Activated CD4-positive, alpha-beta T cell treated with anti-CD3 and anti-CD28 coated beads, Interleukin-2, amount 10 ng/mL, durations not matched to agents 24 days and 14 days (primary cell): Measurements from ENCODE around the gene KIFAP3. TPM values are rescaled to one million over a fixed set of nuclear protein-coding genes. Genes with fewer than 3 reads are reported as not detected.
"Not testable (repeated sequence)": the region's sequence is repeated elsewhere in the genome, so short reads cannot be mapped to it uniquely, and the experiment has no call there.

ENCODE experiments used
- DNase-seq: peaks from one replicate; pipeline ENCODE4 v3.0.0; 2022
- H3K27ac Mint-ChIP-seq: one replicate; pipeline ENCODE4 v1.8.0; 2022; ENCODE audit warnings: mild to moderate bottlenecking, mixed read lengths
- H3K27me3 Mint-ChIP-seq: one replicate; pipeline ENCODE4 v1.8.0; 2022; ENCODE audit warnings: mixed read lengths
- H3K36me3 Mint-ChIP-seq: one replicate; pipeline ENCODE4 v1.8.0; 2022; ENCODE audit warnings: low read depth, mild to moderate bottlenecking, mixed read lengths
- H3K4me1 Mint-ChIP-seq: one replicate; pipeline ENCODE4 v1.8.0; 2021; ENCODE audit warnings: mixed read lengths
- H3K4me3 Mint-ChIP-seq: one replicate; pipeline ENCODE4 v1.8.0; 2022; ENCODE audit warnings: mild to moderate bottlenecking, moderate library complexity, mixed read lengths
- H3K9me3 Mint-ChIP-seq: one replicate; pipeline ENCODE4 v1.8.0; 2021; ENCODE audit warnings: mixed read lengths
- intact Hi-C: fragments of 100-400 bp; cut with micrococcal nuclease; formaldehyde crosslinking; loops from one replicate; pipeline ENCODE4 v1.15.1; 2023
- total RNA-seq: library from RNA; stranded (reverse); gene quantifications from 2 replicates; pipeline ENCODE4 v1.2.3, GENCODE V29; 2022

KIFAP3 gene
- total RNA-seq, 1 donor from 2014 or later, result 12.8 TPM

GRCh38 chr1:170041423-170042192 lies 32.9 kb downstream of the KIFAP3 start:
- Mint-ChIP-seq H3K27me3 (no peaks in the 10 kb centered on the region), H3K27ac (no peak overlapping the region), H3K4me1 (no peaks in the 10 kb centered on the region), H3K36me3 (peaks cover 15% of the 10 kb centered on the region), H3K9me3 (no peaks in the 10 kb centered on the region), H3K4me3 (no peak overlapping the region)
- intact Hi-C loops, result no loop called here
- DNase-seq, result no peak

GRCh38 chr1:170032531-170033280 lies 41.8 kb downstream of the KIFAP3 start:
- intact Hi-C loops, result no loop called here
- no peak overlapping the region for H3K4me3 Mint-ChIP-seq

GRCh38 chr1:170030212-170030611 lies 44.3 kb downstream of the KIFAP3 start:
- no peak for DNase-seq
- Mint-ChIP-seq H3K27ac (no peak overlapping the region), H3K4me3 (no peak overlapping the region), H3K4me1 (peaks cover 6% of the 10 kb centered on the region), H3K9me3 (no peaks in the 10 kb centered on the region), H3K27me3 (no peaks in the 10 kb centered on the region), H3K36me3 (peaks cover 21% of the 10 kb centered on the region)
- intact Hi-C loops, result no loop called here

More at GRCh38 chr1:170032531-170033280, 41.8 kb downstream of the KIFAP3 start:
- Mint-ChIP-seq H3K36me3 (peaks cover 14% of the 10 kb centered on the region), H3K27me3 (no peaks in the 10 kb centered on the region), H3K27ac (no peak overlapping the region), H3K4me1 (peaks cover 6% of the 10 kb centered on the region), H3K9me3 (no peaks in the 10 kb centered on the region)
- no peak for DNase-seq

- Mint-ChIP-seq H3K9me3 (no peaks in the 10 kb centered on the region), H3K27me3 (no peaks in the 10 kb centered on the region), H3K36me3 (peaks cover 23% of the 10 kb centered on the region), H3K4me1 (peaks cover 6% of the 10 kb centered on the region), H3K4me3 (no peak overlapping the region), H3K27ac (no peak overlapping the region)
- no peak for DNase-seq
- intact Hi-C loops, result no loop called here
These were observed 46.7 kb downstream of the KIFAP3 start for GRCh38 chr1:170027760-170028159.

- H3K4me1 Mint-ChIP-seq, result no peaks in the 10 kb centered on the region
- intact Hi-C loops, result no loop called here
- H3K4me3 Mint-ChIP-seq, result no peak overlapping the region
- peaks cover 19% of the 10 kb centered on the region for H3K36me3 Mint-ChIP-seq
- no peak for DNase-seq
- no peak overlapping the region for H3K27ac Mint-ChIP-seq
- peaks cover 5% of the 10 kb centered on the region for H3K9me3 Mint-ChIP-seq
- no peaks in the 10 kb centered on the region for H3K27me3 Mint-ChIP-seq
These were observed 53.6 kb downstream of the KIFAP3 start for GRCh38 chr1:170020859-170021258.

- Mint-ChIP-seq H3K27me3 (no peaks in the 10 kb centered on the region), H3K9me3 (peaks cover 5% of the 10 kb centered on the region), H3K4me1 (no peaks in the 10 kb centered on the region), H3K4me3 (no peak overlapping the region), H3K36me3 (peaks cover 21% of the 10 kb centered on the region), H3K27ac (no peak overlapping the region)
- intact Hi-C loops, result no loop called here
- no peak for DNase-seq
These were observed 57.0 kb downstream of the KIFAP3 start for GRCh38 chr1:170017478-170017877.

GRCh38 chr1:170012920-170013319 lies 61.6 kb downstream of the KIFAP3 start:
- DNase-seq, result no peak
- H3K4me1 Mint-ChIP-seq, result no peaks in the 10 kb centered on the region
- H3K9me3 Mint-ChIP-seq, result peaks cover 4% of the 10 kb centered on the region
- peaks cover 14% of the 10 kb centered on the region for H3K36me3 Mint-ChIP-seq
- no peak overlapping the region for H3K27ac Mint-ChIP-seq
- no peak overlapping the region for H3K4me3 Mint-ChIP-seq
- intact Hi-C loops, result no loop called here
- no peaks in the 10 kb centered on the region for H3K27me3 Mint-ChIP-seq

- no peaks in the 10 kb centered on the region for H3K27me3 Mint-ChIP-seq
- no peak overlapping the region for H3K27ac Mint-ChIP-seq
- H3K9me3 Mint-ChIP-seq, result peaks cover 11% of the 10 kb centered on the region
- peaks cover 12% of the 10 kb centered on the region for H3K36me3 Mint-ChIP-seq
- H3K4me3 Mint-ChIP-seq, result no peak overlapping the region
- DNase-seq, result peak; percentile 65
- intact Hi-C loops, result no loop called here
- H3K4me1 Mint-ChIP-seq, result no peaks in the 10 kb centered on the region
These were observed 64.1 kb downstream of the KIFAP3 start for GRCh38 chr1:170010443-170010842.

GRCh38 chr1:170009551-170009950 lies 64.9 kb downstream of the KIFAP3 start:
- Mint-ChIP-seq H3K9me3 (peaks cover 11% of the 10 kb centered on the region), H3K4me3 (no peak overlapping the region), H3K27ac (no peak overlapping the region), H3K27me3 (no peaks in the 10 kb centered on the region), H3K36me3 (peaks cover 9% of the 10 kb centered on the region), H3K4me1 (no peaks in the 10 kb centered on the region)
- intact Hi-C loops, result no loop called here
- no peak for DNase-seq

- H3K9me3 Mint-ChIP-seq, result peaks cover 11% of the 10 kb centered on the region
- DNase-seq, H3K27ac Mint-ChIP-seq, H3K4me3 Mint-ChIP-seq, H3K4me1 Mint-ChIP-seq, H3K36me3 Mint-ChIP-seq, H3K27me3 Mint-ChIP-seq, intact Hi-C loops: not testable (repeated sequence)
These were observed 65.8 kb downstream of the KIFAP3 start for GRCh38 chr1:170008745-170009144.

GRCh38 chr1:170003270-170003835 lies 71.1 kb downstream of the KIFAP3 start:
- H3K27ac Mint-ChIP-seq, H3K4me3 Mint-ChIP-seq, intact Hi-C loops, H3K4me1 Mint-ChIP-seq, H3K27me3 Mint-ChIP-seq, H3K36me3 Mint-ChIP-seq, DNase-seq: not testable (repeated sequence)
- peaks cover 11% of the 10 kb centered on the region for H3K9me3 Mint-ChIP-seq

- peaks cover 2% of the 10 kb centered on the region for H3K36me3 Mint-ChIP-seq
These were observed 73.2 kb downstream of the KIFAP3 start for GRCh38 chr1:170001266-170001665.

GRCh38 chr1:169999761-170000160 lies 74.7 kb downstream of the KIFAP3 start:
- Mint-ChIP-seq H3K4me1 (no peaks in the 10 kb centered on the region), H3K4me3 (no peak overlapping the region), H3K9me3 (no peaks in the 10 kb centered on the region), H3K36me3 (no peaks in the 10 kb centered on the region), H3K27me3 (no peaks in the 10 kb centered on the region), H3K27ac (no peak overlapping the region)
- intact Hi-C loops, result no loop called here
- DNase-seq, result no peak

More at GRCh38 chr1:170001266-170001665, 73.2 kb downstream of the KIFAP3 start:
- Mint-ChIP-seq H3K27me3 (no peaks in the 10 kb centered on the region), H3K4me3 (no peak overlapping the region), H3K9me3 (no peaks in the 10 kb centered on the region), H3K27ac (no peak overlapping the region), H3K4me1 (no peaks in the 10 kb centered on the region)
- intact Hi-C loops, result no loop called here
- no peak for DNase-seq

- no peaks in the 10 kb centered on the region for H3K27me3 Mint-ChIP-seq
- no peaks in the 10 kb centered on the region for H3K4me1 Mint-ChIP-seq
- H3K4me3 Mint-ChIP-seq, result no peak overlapping the region
- DNase-seq, result no peak
- H3K9me3 Mint-ChIP-seq, result no peaks in the 10 kb centered on the region
- intact Hi-C loops, result no loop called here
- no peaks in the 10 kb centered on the region for H3K36me3 Mint-ChIP-seq
- H3K27ac Mint-ChIP-seq, result no peak overlapping the region
These were observed 75.2 kb downstream of the KIFAP3 start for GRCh38 chr1:169999331-169999741.
